GOT3 (cell line): Measurements from ENCODE around the gene PCMT1.
"Not testable (repeated sequence)": the region's sequence is repeated elsewhere in the genome, so short reads cannot be mapped to it uniquely, and the experiment has no call there.

Experiments used
- DNase-seq: peaks from one replicate; lab custom pipeline; 2025; ENCODE audit warnings: mixed read lengths; lab: John Stamatoyannopoulos, UW

The PCMT1 gene

DNA sequence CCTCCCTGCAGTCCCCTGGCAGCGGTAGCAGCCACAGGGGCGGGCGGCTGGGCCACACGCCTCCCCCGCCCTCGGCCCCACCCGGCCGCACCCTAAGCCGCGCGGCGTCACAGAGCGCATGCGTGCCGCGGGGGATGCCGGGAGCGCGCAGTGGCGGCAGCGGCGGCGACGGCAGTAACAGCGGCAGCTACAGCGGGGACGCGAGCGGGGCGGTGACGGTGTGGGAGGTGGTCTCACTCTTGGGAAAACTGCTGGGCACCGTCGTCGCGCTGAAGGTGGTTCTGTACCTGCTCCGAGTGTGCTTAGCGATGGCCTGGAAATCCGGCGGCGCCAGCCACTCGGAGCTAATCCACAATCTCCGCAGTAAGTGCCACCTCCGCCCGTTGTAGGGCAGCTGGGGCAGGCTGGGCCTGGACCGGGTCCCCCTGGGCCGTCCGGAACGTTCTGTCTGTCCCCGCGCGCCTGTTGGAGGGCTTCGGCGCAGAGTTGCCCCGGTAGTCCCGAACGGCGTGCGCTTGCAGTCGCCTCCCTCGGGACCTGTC is at the start of gene PCMT1:
PCMT1 (plus strand) TSS at position 148 of the 542 bp plus-strand sequence; CDS start at position 309, 161 bp downstream.
- peak; percentile 73 for DNase-seq

DNA sequence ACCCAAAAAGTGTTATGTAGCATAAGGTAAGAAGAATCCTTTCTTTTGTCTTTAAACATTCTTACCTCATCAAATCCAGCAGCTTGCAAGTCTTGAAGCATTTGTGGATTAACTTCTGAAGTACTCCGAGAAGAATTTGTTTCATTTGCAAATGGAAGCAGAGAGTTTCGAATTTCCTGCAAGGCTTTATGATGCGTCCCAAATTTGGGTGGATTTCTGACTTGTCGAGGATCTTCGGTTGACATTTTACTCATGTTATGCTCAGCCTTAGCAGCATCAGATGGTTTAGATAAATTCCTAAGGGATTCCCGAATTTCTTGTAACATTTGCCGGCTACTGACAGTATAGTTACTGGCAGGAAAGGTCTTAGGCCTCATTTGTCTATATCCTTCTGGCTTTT is 47.8 kb upstream of the PCMT1 start:
- no peak for DNase-seq

- DNase-seq = no peak
Measured at GRCh38 chr6:149711711-149712110, 37.8 kb upstream of the PCMT1 start.

- DNase-seq = no peak
Measured at GRCh38 chr6:149714442-149714841, 35.1 kb upstream of the PCMT1 start.

GRCh38 chr6:149716181-149716963 is 33.2 kb upstream of the PCMT1 start:
- DNase-seq = no peak

DNA sequence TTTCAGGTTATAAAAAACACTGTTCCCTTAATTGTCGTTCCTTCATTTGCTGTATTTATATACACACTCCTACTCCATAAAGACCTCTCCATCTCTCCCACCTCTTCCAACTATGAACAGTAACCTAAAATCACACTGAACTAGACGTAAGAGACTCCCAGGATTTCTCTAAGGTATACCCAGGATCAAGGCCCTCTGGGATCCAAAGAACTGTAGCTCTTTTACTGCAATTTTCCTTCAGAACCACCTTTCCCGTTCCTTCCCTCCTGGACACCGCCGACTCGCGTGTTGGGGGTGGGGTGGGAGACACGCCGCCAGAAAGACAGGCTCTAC is 32.3 kb upstream of the PCMT1 start:
- no peak for DNase-seq

GRCh38 chr6:149717588-149718458 is 31.7 kb upstream of the PCMT1 start, which contains the start of gene LATS1:
LATS1 (minus strand) TSS chr6:149718101; CDS start chr6:149702126, 15,975 bp downstream.
- peak; percentile 67 for DNase-seq

- no peak for DNase-seq
Measured at GRCh38 chr6:149719531-149719930, 30.0 kb upstream of the PCMT1 start.

DNA sequence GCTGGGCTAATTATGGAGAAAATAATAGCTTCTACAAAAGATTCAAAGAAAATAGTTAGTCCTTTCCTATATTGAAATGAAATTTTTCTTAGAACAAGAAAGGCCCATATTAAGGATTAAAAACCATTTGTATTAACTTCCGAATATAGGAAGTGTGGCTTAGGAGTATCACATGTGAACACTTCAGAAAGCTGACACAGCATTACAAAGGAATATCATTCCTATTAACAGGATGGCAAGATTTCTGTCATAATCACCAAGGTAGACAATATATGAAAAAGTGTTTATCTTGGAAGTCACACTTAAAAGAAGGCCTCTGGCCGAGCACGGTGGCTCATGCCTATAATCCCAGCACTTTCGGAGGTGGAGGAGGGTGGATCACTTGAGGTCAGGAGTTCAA is 26.3 kb upstream of the PCMT1 start:
- no peak for DNase-seq

- DNase-seq = no peak
Measured at GRCh38 chr6:149723771-149724417, 25.6 kb upstream of the PCMT1 start.

DNA sequence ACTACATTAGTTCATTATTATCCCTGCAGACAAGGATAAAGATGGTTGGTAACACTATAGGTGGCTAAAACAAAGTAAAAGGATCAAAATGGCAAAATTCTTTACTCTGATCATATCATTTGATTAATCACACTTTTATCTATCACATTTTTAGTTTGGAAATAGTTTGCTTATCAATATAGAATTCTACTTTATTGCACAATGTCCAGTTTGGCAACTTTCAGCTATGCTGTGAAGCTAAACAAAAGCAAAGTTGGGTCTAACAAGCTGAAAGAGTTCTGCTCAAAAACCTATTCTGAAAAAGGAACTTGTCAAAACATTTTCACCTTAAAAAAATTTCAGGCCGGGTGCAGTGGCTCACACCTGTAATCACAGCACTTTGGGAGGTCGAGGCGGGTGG is 23.8 kb upstream of the PCMT1 start:
- no peak for DNase-seq

- no peak for DNase-seq
Measured at GRCh38 chr6:149727793-149728498, 21.6 kb upstream of the PCMT1 start.

GRCh38 chr6:149728499-149729234 is 20.9 kb upstream of the PCMT1 start:
- DNase-seq = no peak

GRCh38 chr6:149729824-149730223 is 19.7 kb upstream of the PCMT1 start:
- no peak for DNase-seq

GRCh38 chr6:149733089-149733720 is 16.3 kb upstream of the PCMT1 start:
- no peak for DNase-seq

DNA sequence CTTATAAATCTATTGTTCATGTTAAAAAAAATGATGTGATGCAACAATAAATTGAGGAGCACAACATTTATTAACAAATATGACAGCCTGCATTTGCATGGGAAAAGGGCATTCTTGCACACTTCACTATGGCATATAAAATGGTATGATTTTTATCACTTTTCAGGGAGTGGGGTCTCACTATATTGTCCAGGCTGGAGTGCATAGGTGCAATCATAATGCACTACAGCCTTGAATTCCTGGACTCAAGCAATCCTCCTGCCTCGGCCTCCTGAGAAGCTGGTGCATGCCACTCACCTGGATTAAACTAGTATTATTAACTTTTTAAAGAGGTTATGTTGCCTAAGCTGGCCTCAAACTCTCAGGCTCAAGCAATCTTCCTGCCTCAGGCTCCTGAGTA is 14.6 kb upstream of the PCMT1 start:
- DNase-seq = no peak

DNA sequence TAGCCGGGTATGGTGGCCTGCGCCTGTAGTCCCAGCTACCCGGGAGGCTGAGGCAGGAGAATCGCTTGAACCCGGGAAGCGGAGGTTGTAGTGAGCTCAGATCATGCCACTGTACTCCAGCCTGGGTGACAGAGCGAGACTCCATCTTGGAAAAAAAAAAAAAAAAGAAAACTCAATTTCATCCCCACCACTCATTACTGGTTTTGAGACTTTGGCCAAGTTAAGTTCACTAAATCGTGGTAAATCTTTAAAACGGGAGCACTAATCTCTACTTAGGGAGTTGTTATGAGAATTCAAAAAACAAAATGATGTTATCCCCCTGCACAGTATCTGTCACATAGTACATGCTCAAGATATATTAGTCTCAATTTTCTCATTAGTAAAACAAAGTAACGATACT is 4.3 kb upstream of the PCMT1 start:
- DNase-seq = not testable (repeated sequence)

GRCh38 chr6:149746147-149746946 is 3.2 kb upstream of the PCMT1 start, which contains the start of gene NUP43:
NUP43 (minus strand) TSS chr6:149746529; CDS start chr6:149746495, 34 bp downstream.
- peak; percentile 58 for DNase-seq

- DNase-seq = not testable (repeated sequence)
Measured at GRCh38 chr6:149749082-149749593, 403 bp upstream of the PCMT1 start.
